BLaER1 treated with 17β-estradiol and CSF1 and Interleukin-3, amounts not matched to agents 10 nM and 100 nM (cell line): ENCODE data around the gene NRXN2.
"Not testable (repeated sequence)": the region's sequence is repeated elsewhere in the genome, so short reads cannot be mapped to it uniquely, and the experiment has no call there.

Experiments used
- H3K27ac ChIP-seq, 11 experiments: shearing (Covaris generic); formaldehyde crosslinking; 2 replicates each; pipeline ENCODE4 v1.8.1; 2022
- H3K27me3 ChIP-seq, 11 experiments: shearing (Covaris generic); formaldehyde crosslinking; 2 replicates each; pipeline ENCODE4 v1.8.1; 2022
- H3K36me3 ChIP-seq, 11 experiments: shearing (Covaris generic); formaldehyde crosslinking; 2 replicates each; pipeline ENCODE4 v1.8.1; 2022
- H3K4me1 ChIP-seq, 10 experiments: shearing (Covaris generic); formaldehyde crosslinking; 2 replicates each; pipeline ENCODE4 v1.8.1; 2022
- H3K4me2 ChIP-seq, 11 experiments: shearing (Covaris generic); formaldehyde crosslinking; 2 replicates each; pipeline ENCODE4 v1.8.1; 2022
- H3K4me3 ChIP-seq, 10 experiments: shearing (Covaris generic); formaldehyde crosslinking; 2 replicates each; pipeline ENCODE4 v1.8.1; 2022
- H3K9ac ChIP-seq, 11 experiments: shearing (Covaris generic); formaldehyde crosslinking; 2 replicates each; pipeline ENCODE4 v1.8.1; 2022
- H3K9me3 ChIP-seq, 11 experiments: shearing (Covaris generic); formaldehyde crosslinking; replicated peaks in 1 of 11; 2 replicates each; pipeline ENCODE4 v1.8.1; 2022
- H4K20me1 ChIP-seq, 11 experiments: shearing (Covaris generic); formaldehyde crosslinking; 2 replicates each; pipeline ENCODE4 v1.8.1; 2022
- Cebpa-rat ChIP-seq, 11 experiments: shearing (Covaris generic); IDR thresholded peaks; 2 replicates each; pipeline ENCODE4 v1.8.1; 2022

NRXN2 gene

GRCh38 chr11:64667154-64667745 lies 55.7 kb downstream of the NRXN2 start:
- no peaks in the 10 kb centered on the region for H3K27me3 ChIP-seq
- H3K4me1 ChIP-seq, result peaks cover 25 to 57% (median 38%) of the 10 kb centered on the region in 10 experiments
- no peak overlapping the region for H3K9ac ChIP-seq
- no peaks in the 10 kb centered on the region for H3K9me3 ChIP-seq
- no peaks in the 10 kb centered on the region for H4K20me1 ChIP-seq
- H3K4me3 ChIP-seq, result no peak overlapping the region
- no peaks in the 10 kb centered on the region; a peak in 1 of 22 replicates for H3K36me3 ChIP-seq
- no peak overlapping the region for H3K27ac ChIP-seq
- no peak for TF ChIP-seq Cebpa-rat (IDR thresholded peaks at IDR 0.05)
- no peak overlapping the region for H3K4me2 ChIP-seq

- H3K36me3 ChIP-seq, result no peaks in the 10 kb centered on the region; a peak in 1 of 22 replicates
- H3K4me1 ChIP-seq, result peaks cover 23 to 57% (median 35%) of the 10 kb centered on the region in 10 experiments
- no peaks in the 10 kb centered on the region for H3K9me3 ChIP-seq
- no peaks in the 10 kb centered on the region for H4K20me1 ChIP-seq
- H3K9ac ChIP-seq, result no peak overlapping the region
- no peak overlapping the region for H3K27ac ChIP-seq
- peak overlapping the region in 8 of 11 experiments; percentile 1 to 69 (median 36); a peak in 10 of 22 replicates for H3K4me2 ChIP-seq
- no peak overlapping the region for H3K4me3 ChIP-seq
- TF ChIP-seq Cebpa-rat (IDR thresholded peaks at IDR 0.05), result no peak
- no peaks in the 10 kb centered on the region for H3K27me3 ChIP-seq
Observed at GRCh38 chr11:64665411-64665821, 57.6 kb downstream of the NRXN2 start.

- peaks cover 29 to 57% (median 36%) of the 10 kb centered on the region in 10 experiments for H3K4me1 ChIP-seq
- H3K4me2 ChIP-seq, result peak overlapping the region in 4 of 11 experiments; percentile 13 to 55 (median 29); a peak in 2 of 22 replicates
- H3K9me3 ChIP-seq, H3K4me3 ChIP-seq, H3K9ac ChIP-seq, H3K27ac ChIP-seq, H3K27me3 ChIP-seq, H3K36me3 ChIP-seq, H4K20me1 ChIP-seq: not testable (repeated sequence)
Observed at GRCh38 chr11:64664236-64664870, 58.6 kb downstream of the NRXN2 start.

- H3K4me3 ChIP-seq, result no peak overlapping the region
- H3K9me3 ChIP-seq, result no peaks in the 10 kb centered on the region
- no peak for TF ChIP-seq Cebpa-rat (IDR thresholded peaks at IDR 0.05)
- H3K27me3 ChIP-seq, result no peaks in the 10 kb centered on the region
- no peaks in the 10 kb centered on the region; a peak in 1 of 22 replicates for H3K36me3 ChIP-seq
- peaks cover 34 to 57% (median 41%) of the 10 kb centered on the region in 10 experiments for H3K4me1 ChIP-seq
- H3K4me2 ChIP-seq, result no peak overlapping the region
- H3K27ac ChIP-seq, result no peak overlapping the region
- H4K20me1 ChIP-seq, result no peaks in the 10 kb centered on the region; a peak in 1 of 22 replicates
- no peak overlapping the region for H3K9ac ChIP-seq
Observed at GRCh38 chr11:64663656-64664055, 59.3 kb downstream of the NRXN2 start.

GRCh38 chr11:64661614-64662013 lies 61.4 kb downstream of the NRXN2 start:
- peak overlapping the region in 4 of 11 experiments; percentile 65 to 73 (median 70); a peak in 4 of 22 replicates for H3K9ac ChIP-seq
- H3K4me3 ChIP-seq, result no peak overlapping the region
- H4K20me1 ChIP-seq, result no peaks in the 10 kb centered on the region; a peak in 1 of 22 replicates
- no peak for TF ChIP-seq Cebpa-rat (IDR thresholded peaks at IDR 0.05)
- H3K36me3 ChIP-seq, result no peaks in the 10 kb centered on the region
- peak overlapping the region in 9 of 11 experiments; percentile 55 to 83 (median 75); a peak in 16 of 22 replicates for H3K27ac ChIP-seq
- H3K4me2 ChIP-seq, result peak overlapping the region; percentile 69 to 100 (median 91)
- H3K4me1 ChIP-seq, result peaks cover 54 to 77% (median 60%) of the 10 kb centered on the region in 10 experiments
- H3K9me3 ChIP-seq, result no peaks in the 10 kb centered on the region
- no peaks in the 10 kb centered on the region for H3K27me3 ChIP-seq

DNA sequence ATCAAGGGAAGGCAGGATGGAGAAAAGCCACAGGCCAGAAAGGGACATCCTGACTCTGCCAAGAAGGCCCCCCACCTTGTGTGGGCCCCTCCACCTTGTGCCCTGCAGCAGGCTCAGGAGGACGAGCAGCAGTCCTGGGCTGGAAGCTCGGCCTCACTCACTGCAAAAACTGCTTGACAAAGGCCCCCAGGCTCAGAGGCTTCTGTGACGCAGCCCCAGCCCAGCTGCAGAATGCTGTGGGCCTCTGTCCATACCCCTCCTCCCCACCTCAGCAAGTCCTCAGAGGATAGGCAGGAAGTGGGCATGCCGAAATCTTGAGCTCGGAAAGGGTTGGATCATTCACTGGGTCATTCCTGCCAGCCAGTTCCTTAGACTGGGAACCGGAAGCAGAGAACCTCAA lies 61.9 kb downstream of the NRXN2 start:
- H3K36me3 ChIP-seq, result no peaks in the 10 kb centered on the region
- TF ChIP-seq Cebpa-rat (IDR thresholded peaks at IDR 0.05), result no peak
- H4K20me1 ChIP-seq, result no peaks in the 10 kb centered on the region; a peak in 1 of 22 replicates
- no peaks in the 10 kb centered on the region for H3K27me3 ChIP-seq
- H3K9me3 ChIP-seq, result no peaks in the 10 kb centered on the region
- peak overlapping the region; percentile 69 to 100 (median 91) for H3K4me2 ChIP-seq
- H3K27ac ChIP-seq, result peak overlapping the region in 9 of 11 experiments; percentile 55 to 83 (median 75); a peak in 19 of 22 replicates
- peak overlapping the region in 6 of 10 experiments; percentile 9 to 52 (median 37); a peak in 9 of 20 replicates for H3K4me3 ChIP-seq
- peaks cover 59 to 82% (median 64%) of the 10 kb centered on the region in 10 experiments for H3K4me1 ChIP-seq
- peak overlapping the region in 10 of 11 experiments; percentile 15 to 74 (median 70); a peak in 18 of 22 replicates for H3K9ac ChIP-seq

GRCh38 chr11:64660706-64661105 lies 62.3 kb downstream of the NRXN2 start:
- H3K4me3 ChIP-seq, result peak overlapping the region in 6 of 10 experiments; percentile 9 to 52 (median 37); a peak in 9 of 20 replicates
- H3K36me3 ChIP-seq, result no peaks in the 10 kb centered on the region
- H3K9me3 ChIP-seq, result no peaks in the 10 kb centered on the region
- H3K27me3 ChIP-seq, result no peaks in the 10 kb centered on the region
- no peaks in the 10 kb centered on the region; a peak in 1 of 22 replicates for H4K20me1 ChIP-seq
- H3K27ac ChIP-seq, result peak overlapping the region in 9 of 11 experiments; percentile 55 to 83 (median 75); a peak in 19 of 22 replicates
- peak overlapping the region; percentile 69 to 100 (median 91) for H3K4me2 ChIP-seq
- H3K4me1 ChIP-seq, result peaks cover 60 to 84% (median 68%) of the 10 kb centered on the region in 10 experiments
- peak overlapping the region in 10 of 11 experiments; percentile 15 to 74 (median 70); a peak in 18 of 22 replicates for H3K9ac ChIP-seq
- TF ChIP-seq Cebpa-rat (IDR thresholded peaks at IDR 0.05), result no peak

DNA sequence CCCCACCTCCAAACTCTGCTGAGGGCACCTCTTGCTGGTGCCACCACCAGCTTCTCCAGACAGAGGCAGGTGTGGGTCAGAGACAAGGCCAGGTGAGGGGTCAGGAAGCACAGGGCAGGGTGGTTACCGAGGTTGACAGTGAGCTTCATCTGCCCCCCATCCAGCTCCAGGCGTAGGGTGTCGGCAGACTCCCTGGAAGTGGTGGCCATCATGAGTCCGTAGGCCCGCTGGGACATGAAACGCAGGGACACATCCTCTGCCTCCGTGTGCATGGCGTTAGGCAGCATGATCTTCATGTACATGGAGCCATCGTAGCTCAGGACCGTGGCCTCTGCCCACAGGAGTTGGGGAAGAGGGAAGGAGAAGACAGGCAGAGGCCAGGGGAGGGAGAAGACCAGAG lies 62.8 kb downstream of the NRXN2 start:
- Histone ChIP-seq H3K27ac (peak overlapping the region in 9 of 11 experiments; percentile 55 to 83 (median 75); a peak in 17 of 22 replicates), H3K9ac (peak overlapping the region in 9 of 11 experiments; percentile 50 to 74 (median 71); a peak in 17 of 22 replicates), H3K27me3 (no peaks in the 10 kb centered on the region), H3K4me2 (peak overlapping the region; percentile 69 to 100 (median 91)), H3K9me3 (no peaks in the 10 kb centered on the region), H3K36me3 (no peaks in the 10 kb centered on the region), H3K4me3 (peak overlapping the region in 5 of 10 experiments; percentile 9 to 52 (median 48); a peak in 5 of 20 replicates), H4K20me1 (no peaks in the 10 kb centered on the region; a peak in 1 of 22 replicates), H3K4me1 (peaks cover 60 to 84% (median 68%) of the 10 kb centered on the region in 10 experiments)
- no peak for TF ChIP-seq Cebpa-rat (IDR thresholded peaks at IDR 0.05)
